Ovary (tissue), 3 donors: Measurements from ENCODE around the gene RAB12.

Experiments
- POLR2A ChIP-seq: fragments of 450-650 bp; IDR thresholded peaks from one replicate; pipeline ENCODE4 v1.6.1; 2017; ENCODE audit warnings: antibody characterized with exemption, mild to moderate bottlenecking, moderate library complexity
- TF ChIP-seq, protein P1 (sequence below), 3 donors: fragments of 450-650 bp in 2 of 3; fragments of 200-600 bp in 1 of 3; IDR thresholded peaks; one replicate each; pipeline versions ENCODE4 v1.5.1 to v1.8.0; 2016 to 2022; ENCODE audit warnings: antibody characterized with exemption in 3 of 3, mild to moderate bottlenecking in 1 of 3
- donor health status: DM: no; HTN: no; CAD: no.

DNA sequence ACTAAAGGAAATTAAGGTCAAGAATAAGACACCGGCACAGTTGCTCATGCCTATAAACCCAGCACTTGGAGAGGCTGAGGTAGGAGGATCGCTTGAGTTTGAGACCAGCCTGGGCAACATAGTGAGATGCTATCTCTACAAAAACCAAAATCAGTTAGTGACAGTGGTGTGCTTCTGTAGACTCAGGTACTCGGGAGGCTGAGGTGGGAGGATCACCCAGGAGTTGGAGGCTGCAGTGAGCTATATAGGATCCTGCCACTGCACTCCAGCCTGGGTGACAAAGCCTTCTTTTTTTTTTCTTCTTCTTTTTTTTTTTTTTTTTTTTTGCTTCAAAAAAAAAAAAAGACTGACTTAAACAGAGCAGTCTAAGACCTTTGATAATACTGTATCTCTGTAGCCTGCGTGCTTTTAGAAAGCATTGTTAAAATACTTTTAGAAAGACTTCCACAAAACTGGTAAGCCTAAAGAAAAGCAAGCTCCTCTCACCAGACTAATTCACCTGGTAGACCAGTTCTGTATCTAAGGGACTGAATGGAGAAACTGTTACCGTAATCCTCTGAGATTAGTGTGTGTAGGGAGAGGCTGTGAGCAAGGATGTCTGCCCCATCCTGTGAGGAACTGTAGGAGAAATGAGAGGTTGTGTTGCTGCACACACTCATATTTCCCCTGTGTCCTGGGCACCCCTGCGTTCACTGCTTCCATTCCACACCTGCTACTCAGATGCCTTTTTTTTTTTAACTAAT is 10.8 kb downstream of the RAB12 start:
- TF ChIP-seq, protein P1, sequence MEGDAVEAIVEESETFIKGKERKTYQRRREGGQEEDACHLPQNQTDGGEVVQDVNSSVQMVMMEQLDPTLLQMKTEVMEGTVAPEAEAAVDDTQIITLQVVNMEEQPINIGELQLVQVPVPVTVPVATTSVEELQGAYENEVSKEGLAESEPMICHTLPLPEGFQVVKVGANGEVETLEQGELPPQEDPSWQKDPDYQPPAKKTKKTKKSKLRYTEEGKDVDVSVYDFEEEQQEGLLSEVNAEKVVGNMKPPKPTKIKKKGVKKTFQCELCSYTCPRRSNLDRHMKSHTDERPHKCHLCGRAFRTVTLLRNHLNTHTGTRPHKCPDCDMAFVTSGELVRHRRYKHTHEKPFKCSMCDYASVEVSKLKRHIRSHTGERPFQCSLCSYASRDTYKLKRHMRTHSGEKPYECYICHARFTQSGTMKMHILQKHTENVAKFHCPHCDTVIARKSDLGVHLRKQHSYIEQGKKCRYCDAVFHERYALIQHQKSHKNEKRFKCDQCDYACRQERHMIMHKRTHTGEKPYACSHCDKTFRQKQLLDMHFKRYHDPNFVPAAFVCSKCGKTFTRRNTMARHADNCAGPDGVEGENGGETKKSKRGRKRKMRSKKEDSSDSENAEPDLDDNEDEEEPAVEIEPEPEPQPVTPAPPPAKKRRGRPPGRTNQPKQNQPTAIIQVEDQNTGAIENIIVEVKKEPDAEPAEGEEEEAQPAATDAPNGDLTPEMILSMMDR (IDR thresholded peaks at IDR 0.05): no peak
- TF ChIP-seq POLR2A: no peak
